B cell (primary cell): ENCODE results near the gene GOLGB1. TPM values are rescaled to one million over a fixed set of nuclear protein-coding genes. Genes with fewer than 3 reads are reported as not detected.
A peak's percentile ranks its signal among the peaks of the same experiment; 100 is the strongest.

Experiments
- ATAC-seq: fragments of 200-7000 bp; cut with Tn5 transposase; one replicate; pipeline ENCODE4 v1.10.0; 2021; ENCODE audit warnings: low read depth, mild to moderate bottlenecking, moderate number of reproducible peaks, moderate library complexity
- CTCF ChIA-PET: fragments of 350-600 bp; sonication (Branson Sonifier 250); formaldehyde crosslinking; loops from one replicate; lab custom pipeline; 2021; ENCODE audit warnings: antibody characterized with exemption, inconsistent platforms; lab: Charles Lee
- POLR2A ChIA-PET: fragments of 350-600 bp; sonication (Branson Sonifier 250); formaldehyde crosslinking; loops from one replicate; lab custom pipeline; 2021; ENCODE audit warnings: antibody characterized with exemption; lab: Charles Lee
- DNase-seq: peaks from one replicate; pipeline ENCODE4 v3.0.0; 2013
- H2AFZ ChIP-seq: 2 replicates; pipeline ENCODE4 v1.6.1; 2012; ENCODE audit warnings: mild to moderate bottlenecking, low read depth, low read length; ENCODE audit not compliant: insufficient read depth, poor library complexity, severe bottlenecking
- H3K27ac ChIP-seq, 2 donors: 1 replicate in 1 of 2; 2 replicates in 1 of 2; pipeline ENCODE4 v1.5.1; 2012 to 2013; ENCODE audit warnings: low read length in 2 of 2, mild to moderate bottlenecking in 2 of 2, moderate library complexity in 1 of 2
- H3K27me3 ChIP-seq, 4 experiments: fragments of 200-600 bp in 1 of 4; sonication (generic) in 1 of 4; replicated peaks in 1 of 4; 1 replicate in 2 of 4; 2 replicates in 2 of 4; pipeline versions ENCODE4 v1.6.1 to v1.7.0; 2013 to 2016; ENCODE audit warnings: low read length in 3 of 4, mild to moderate bottlenecking in 2 of 4, mixed read lengths in 1 of 4, moderate library complexity in 1 of 4; ENCODE audit not compliant: insufficient read depth in 4 of 4, control insufficient read depth in 3 of 4; ENCODE audit errors: control extremely low read depth in 1 of 4
- H3K36me3 ChIP-seq, 2 experiments: replicated peaks in 1 of 2; 1 replicate in 1 of 2; 2 replicates in 1 of 2; pipeline versions ENCODE4 v1.6.1 to v1.7.1; 2013; ENCODE audit warnings: low read length in 1 of 2; ENCODE audit not compliant: insufficient read depth in 2 of 2, control insufficient read depth in 1 of 2; ENCODE audit errors: control extremely low read depth in 1 of 2, extremely low read depth in 1 of 2
- H3K4me1 ChIP-seq, 2 donors: fragments of 200-600 bp in 1 of 2; sonication (generic) in 1 of 2; 1 replicate in 1 of 2; 2 replicates in 1 of 2; pipeline versions ENCODE4 v1.5.1 to v1.6.1; 2013 to 2017; ENCODE audit warnings: low read length in 2 of 2; ENCODE audit not compliant: control insufficient read depth in 2 of 2, insufficient read depth in 2 of 2
- H3K4me2 ChIP-seq: replicated peaks from 2 replicates; pipeline ENCODE3; 2012; ENCODE audit warnings: mild to moderate bottlenecking, low read depth, low read length; ENCODE audit not compliant: poor library complexity, severe bottlenecking
- H3K4me3 ChIP-seq, 5 experiments: fragments of 200-600 bp in 1 of 5; sonication (generic) in 1 of 5; 1 replicate in 3 of 5; 2 replicates in 2 of 5; pipeline versions ENCODE4 v1.5.1 to v1.7.0; 2011 to 2016; ENCODE audit warnings: low read length in 4 of 5, mild to moderate bottlenecking in 4 of 5, low read depth in 2 of 5, control low read depth in 1 of 5, moderate library complexity in 1 of 5; ENCODE audit not compliant: insufficient read depth in 1 of 5; ENCODE audit errors: control extremely low read depth in 1 of 5, extremely low read depth in 1 of 5
- H3K79me2 ChIP-seq: fragments of 200-600 bp; sonication (generic); one replicate; pipeline ENCODE4 v1.6.0; 2016; ENCODE audit warnings: low read length; ENCODE audit not compliant: control insufficient read depth, insufficient read depth
- H3K9ac ChIP-seq: fragments of 200-600 bp; sonication (generic); 2 replicates; pipeline ENCODE4 v1.6.1; 2017; ENCODE audit warnings: mild to moderate bottlenecking, low read length, moderate library complexity
- H3K9me3 ChIP-seq, 3 donors: one replicate each; pipeline versions ENCODE4 v1.6.1 to v1.7.1; 2013; ENCODE audit warnings: low read length in 2 of 3; ENCODE audit not compliant: control insufficient read depth in 2 of 3, insufficient read depth in 1 of 3; ENCODE audit errors: control extremely low read depth in 1 of 3
- H4K20me1 ChIP-seq: 2 replicates; pipeline ENCODE4 v1.6.0; 2012; ENCODE audit warnings: mild to moderate bottlenecking, low read length; ENCODE audit not compliant: insufficient read depth, control insufficient read depth, poor library complexity, severe bottlenecking
- H3K27ac Mint-ChIP-seq: one replicate; pipeline ENCODE4 v1.8.0; 2021; ENCODE audit warnings: mixed read lengths
- H3K27me3 Mint-ChIP-seq: one replicate; pipeline ENCODE4 v1.8.0; 2021; ENCODE audit warnings: mixed read lengths
- H3K4me1 Mint-ChIP-seq: one replicate; pipeline ENCODE4 v1.8.0; 2021; ENCODE audit warnings: mixed read lengths
- H3K4me3 Mint-ChIP-seq: one replicate; pipeline ENCODE4 v1.8.0; 2021; ENCODE audit warnings: mixed read lengths
- H3K9me3 Mint-ChIP-seq: one replicate; pipeline ENCODE4 v1.8.0; 2022; ENCODE audit warnings: mixed read lengths; ENCODE audit not compliant: insufficient read depth
- CTCF ChIP-seq: fragments of 200-600 bp; IDR thresholded peaks from one replicate; pipeline ENCODE4 v1.8.0; 2022; ENCODE audit warnings: antibody characterized with exemption, mild to moderate bottlenecking
- EZH2 ChIP-seq: IDR thresholded peaks from 2 replicates; pipeline ENCODE4 v1.6.1; 2012; ENCODE audit warnings: borderline replicate concordance, low read depth, mild to moderate bottlenecking, moderate library complexity, low read length; ENCODE audit not compliant: insufficient read depth, poor library complexity, severe bottlenecking
- WGBS: methylation state at CpG from one replicate; pipeline ENCODE4 v1.1.5; 2013; ENCODE audit warnings: missing lambda C conversion rate; ENCODE audit not compliant: insufficient coverage; 5-methylcytosine and 5-hydroxymethylcytosine counted together
- intact Hi-C: fragments of 100-400 bp; cut with micrococcal nuclease; formaldehyde crosslinking; loops from one replicate; pipeline ENCODE4 v1.10.0; 2022
- polyA plus RNA-seq: library from polyadenylated mRNA; depleted of rRNA; stranded (reverse); fragments of >200 nt; gene quantifications from 2 replicates; pipeline ENCODE4 v1.2.3, GENCODE V29; 2012
- total RNA-seq, 2 donors: library from RNA; stranded (reverse); fragments of 120-200 nt in 1 of 2; gene quantifications; 1 replicate in 1 of 2; 2 replicates in 1 of 2; pipeline versions ENCODE4 v1.2.3 to v1.2.4, GENCODE V29; 2013 to 2022

The GOLGB1 gene
- total and polyA plus RNA-seq, 2 donors (not counting 1 experiment from before 2014, with no cell fraction given): 6.2 to 58.7 TPM

GRCh38 chr3:121660356-121661171 lies 89.0 kb downstream of the GOLGB1 start, which contains the start of gene HCLS1:
TSS of gene HCLS1 (minus strand) at chr3:121660903. CDS start at chr3:121658347, 2,556 bp downstream.
- TF ChIP-seq EZH2: no peak
- no peak for TF ChIP-seq CTCF
- Histone ChIP-seq H3K36me3 (peaks cover 0 to 55% of the 10 kb centered on the region in 2 experiments), H3K4me1 (peaks cover 34 to 39% of the 10 kb centered on the region in 2 donors), H3K9ac (peak within 1 kb of the TSS; percentile 82), H3K4me3 (peak within 1 kb of the TSS; percentile 59 to 92 (median 68)), H3K27me3 (no peaks in the 10 kb centered on the region), H3K79me2 (peaks cover 51% of the 10 kb centered on the region), H4K20me1 (peaks cover 23% of the 10 kb centered on the region), H3K27ac (peak within 1 kb of the TSS; percentile 90 to 94), H3K9me3 (no peaks in the 10 kb centered on the region), H3K4me2 (peak within 1 kb of the TSS; percentile 84), H2AFZ (peak within 1 kb of the TSS; percentile 84)
- intact Hi-C loops: loop anchor here (1.0 to 5.0 kb wide), 8 partner anchors 89 to 1133 kb away; partner anchors contain the start of genes EAF2, FAM162A, GOLGB1 and HSPBAP1
- peak within 1 kb of the TSS; percentile 98 for H3K27ac Mint-ChIP-seq
- H3K4me1 Mint-ChIP-seq: peaks cover 54% of the 10 kb centered on the region
- CTCF ChIA-PET: interaction anchor here (1.1 to 1.5 kb wide), 3 partner anchors 10 to 598 kb away, joined by 3 to 6 read pairs (median 5); no protein-coding TSS in a partner anchor
- H3K27me3 Mint-ChIP-seq: no peaks in the 10 kb centered on the region
- H3K4me3 Mint-ChIP-seq: peak within 1 kb of the TSS; percentile 97
- 0% methylated on average over 7 of the region's 9 CpGs for WGBS
- H3K9me3 Mint-ChIP-seq: no peaks in the 10 kb centered on the region
- ATAC-seq (peak; percentile 84), DNase-seq (peak; percentile 91)
- POLR2A ChIA-PET: interaction anchor here (0.7 kb wide), 1 partner anchor 416 kb away, joined by 3 read pairs; no protein-coding TSS in a partner anchor
